Uterus (tissue), 4 donors: ENCODE data around the gene CUL4A. TPM values are rescaled to one million over a fixed set of nuclear protein-coding genes. Genes with fewer than 3 reads are reported as not detected.

Source experiments
- DNase-seq, 2 donors: peaks; one replicate each; pipeline ENCODE4 v3.0.0-alpha.2; 2019 to 2020
- H3K27ac ChIP-seq, 2 donors: fragments of 200-600 bp; sonication (generic); 1 replicate in 1 of 2; 2 replicates in 1 of 2; pipeline ENCODE4 v1.5.1; 2016 to 2018
- H3K27me3 ChIP-seq, 2 donors: fragments of 200-600 bp; sonication (generic); one replicate each; pipeline ENCODE4 v1.5.1; 2018 to 2019; ENCODE audit warnings: control low read depth in 1 of 2
- H3K36me3 ChIP-seq, 2 donors: fragments of 200-600 bp; sonication (generic); one replicate each; pipeline ENCODE4 v1.5.1; 2019; ENCODE audit warnings: control low read depth in 1 of 2
- H3K4me1 ChIP-seq, 2 donors: fragments of 200-600 bp; sonication (generic); one replicate each; pipeline ENCODE4 v1.5.1; 2018 to 2019; ENCODE audit warnings: control low read depth in 1 of 2
- H3K4me3 ChIP-seq, 2 donors: fragments of 200-600 bp; sonication (generic); 1 replicate in 1 of 2; 2 replicates in 1 of 2; pipeline ENCODE4 v1.5.1; 2018 to 2019; ENCODE audit warnings: mild to moderate bottlenecking in 1 of 2
- H3K9me3 ChIP-seq, 2 donors: fragments of 200-600 bp; sonication (generic); one replicate each; pipeline ENCODE4 v1.5.1; 2019; ENCODE audit warnings: control low read depth in 1 of 2
- CTCF ChIP-seq, 4 experiments: fragments of 200-600 bp in 2 of 4; fragments of 450-650 bp in 2 of 4; sonication (generic) in 2 of 4; IDR thresholded peaks; one replicate each; pipeline ENCODE4 v1.5.1; 2016 to 2019; ENCODE audit warnings: antibody characterized with exemption in 4 of 4, mild to moderate bottlenecking in 2 of 4, moderate library complexity in 1 of 4
- POLR2A ChIP-seq, 2 donors: fragments of 450-650 bp; IDR thresholded peaks; one replicate each; pipeline ENCODE4 v1.6.1; 2016; ENCODE audit warnings: antibody characterized with exemption in 2 of 2, mild to moderate bottlenecking in 1 of 2, moderate library complexity in 1 of 2
- intact Hi-C: fragments of 100-400 bp; cut with DNase I; formaldehyde crosslinking; loops from one replicate; pipeline ENCODE4 v1.15.1; 2023; ENCODE audit warnings: low total_unique reads
- total RNA-seq, 4 donors: library from RNA; depleted of rRNA in 3 of 4; stranded (reverse); fragments of >200 nt in 3 of 4; gene quantifications; one replicate each; pipeline versions ENCODE4 v1.1.0 to v1.2.4, GENCODE V29; 2014 to 2023
- donor health status: DM: yes; HTN: yes; CAD: no.

Gene CUL4A
- total RNA-seq, 4 donors from 2014 or later, result 34.3 to 110 (median 66.1) TPM

GRCh38 chr13:113209759-113210421 lies 477 bp downstream of the CUL4A start:
- Histone ChIP-seq H3K4me1 (peaks cover 4% of the 10 kb centered on the region in 2 donors), H3K9me3 (no peaks in the 10 kb centered on the region), H3K4me3 (peak overlapping the region; percentile 80 to 91), H3K27me3 (no peaks in the 10 kb centered on the region), H3K36me3 (no peaks in the 10 kb centered on the region), H3K27ac (peak overlapping the region; percentile 97 to 100)
- TF ChIP-seq CTCF (IDR thresholded peaks at IDR 0.05) (no peak), POLR2A (IDR thresholded peaks at IDR 0.05) (no peak)
- peak; percentile 26 to 40 for DNase-seq
- intact Hi-C loops, result no loop called here

GRCh38 chr13:113210833-113211232 lies 1.4 kb downstream of the CUL4A start:
- intact Hi-C loops, result no loop called here
- Histone ChIP-seq H3K27me3 (no peaks in the 10 kb centered on the region), H3K9me3 (no peaks in the 10 kb centered on the region), H3K4me3 (no peak overlapping the region), H3K27ac (no peak overlapping the region), H3K4me1 (peaks cover 4 to 5% of the 10 kb centered on the region in 2 donors), H3K36me3 (no peaks in the 10 kb centered on the region)
- no peak for DNase-seq
- TF ChIP-seq CTCF (IDR thresholded peaks at IDR 0.05), result no peak
- no peak for TF ChIP-seq POLR2A (IDR thresholded peaks at IDR 0.05)

GRCh38 chr13:113211774-113212173 lies 2.4 kb downstream of the CUL4A start:
- peaks cover 4 to 14% of the 10 kb centered on the region in 2 donors for H3K4me1 ChIP-seq
- no peaks in the 10 kb centered on the region for H3K36me3 ChIP-seq
- TF ChIP-seq CTCF (IDR thresholded peaks at IDR 0.05), result no peak
- no peak for TF ChIP-seq POLR2A (IDR thresholded peaks at IDR 0.05)
- H3K9me3 ChIP-seq, result no peaks in the 10 kb centered on the region
- no peak overlapping the region for H3K27ac ChIP-seq
- no peak overlapping the region for H3K4me3 ChIP-seq
- H3K27me3 ChIP-seq, result no peaks in the 10 kb centered on the region
- no peak for DNase-seq
- intact Hi-C loops, result no loop called here

GRCh38 chr13:113216254-113217048 lies 7.0 kb downstream of the CUL4A start:
- TF ChIP-seq CTCF (IDR thresholded peaks at IDR 0.05) (no peak), POLR2A (IDR thresholded peaks at IDR 0.05) (no peak)
- no peaks in the 10 kb centered on the region for H3K9me3 ChIP-seq
- intact Hi-C loops, result no loop called here
- no peaks in the 10 kb centered on the region for H3K36me3 ChIP-seq
- H3K4me3 ChIP-seq, result no peak overlapping the region
- H3K27ac ChIP-seq, result no peak overlapping the region
- no peak for DNase-seq
- H3K4me1 ChIP-seq, result peaks cover 0 to 11% of the 10 kb centered on the region in 2 donors
- H3K27me3 ChIP-seq, result no peaks in the 10 kb centered on the region

GRCh38 chr13:113218586-113218985 lies 9.2 kb downstream of the CUL4A start:
- no peak for DNase-seq
- Histone ChIP-seq H3K9me3 (no peaks in the 10 kb centered on the region), H3K4me1 (peaks cover 0 to 11% of the 10 kb centered on the region in 2 donors), H3K36me3 (no peaks in the 10 kb centered on the region), H3K27me3 (no peaks in the 10 kb centered on the region), H3K27ac (no peak overlapping the region), H3K4me3 (no peak overlapping the region)
- TF ChIP-seq POLR2A (IDR thresholded peaks at IDR 0.05) (no peak), CTCF (IDR thresholded peaks at IDR 0.05) (no peak)
- intact Hi-C loops, result no loop called here
